MM.1S (cell line): ENCODE measurements around the gene PRR19.
"Not testable (repeated sequence)": the region's sequence is repeated elsewhere in the genome, so short reads cannot be mapped to it uniquely, and the experiment has no call there.

Experiments used
- DNase-seq: peaks from one replicate; pipeline ENCODE4 v3.0.0-alpha.2; 2015
- H2AFZ ChIP-seq: fragments of 300-600 bp; sonication (generic); 2 replicates; pipeline ENCODE4 v1.6.0; 2016; ENCODE audit warnings: antibody characterized with exemption, low read length
- H3F3A ChIP-seq: fragments of 300-600 bp; sonication (generic); 2 replicates; pipeline ENCODE4 v1.6.1; 2016; ENCODE audit warnings: mild to moderate bottlenecking, antibody characterized with exemption, low read length, moderate library complexity, mixed read lengths; ENCODE audit not compliant: insufficient read depth
- H3K27ac ChIP-seq: fragments of 300-600 bp; sonication (generic); 2 replicates; pipeline ENCODE4 v1.5.1; 2016; ENCODE audit warnings: mild to moderate bottlenecking, low read length
- H3K27me3 ChIP-seq: fragments of 300-600 bp; sonication (generic); replicated peaks from 2 replicates; pipeline ENCODE4 v1.6.0; 2016; ENCODE audit warnings: low read length; ENCODE audit not compliant: insufficient read depth
- H3K36me3 ChIP-seq: fragments of 300-600 bp; sonication (generic); replicated peaks from 2 replicates; pipeline ENCODE4 v1.6.1; 2016; ENCODE audit warnings: mild to moderate bottlenecking, low read length, mixed read lengths; ENCODE audit not compliant: insufficient read depth
- H3K4me1 ChIP-seq: fragments of 300-600 bp; sonication (generic); 2 replicates; pipeline ENCODE4 v1.6.1; 2016; ENCODE audit warnings: low read length, mixed read lengths
- H3K4me2 ChIP-seq: fragments of 300-600 bp; sonication (generic); 2 replicates; pipeline ENCODE4 v1.6.0; 2016; ENCODE audit warnings: low read depth, low read length
- H3K4me3 ChIP-seq: fragments of 300-600 bp; sonication (generic); 2 replicates; pipeline ENCODE4 v1.5.1; 2016; ENCODE audit warnings: low read length, mixed read lengths
- H3K79me2 ChIP-seq: fragments of 300-600 bp; sonication (generic); 2 replicates; pipeline ENCODE4 v1.6.1; 2016; ENCODE audit warnings: mixed run types, low read length, mixed read lengths
- H3K9ac ChIP-seq: fragments of 300-600 bp; sonication (generic); 2 replicates; pipeline ENCODE4 v1.6.1; 2016; ENCODE audit warnings: low read length, mixed read lengths
- H3K9me2 ChIP-seq: fragments of 300-600 bp; sonication (generic); replicated peaks from 2 replicates; pipeline ENCODE4 v1.6.1; 2016; ENCODE audit warnings: mild to moderate bottlenecking, low read length, mixed read lengths; ENCODE audit not compliant: insufficient read depth
- H3K9me3 ChIP-seq: fragments of 300-600 bp; sonication (generic); replicated peaks from 2 replicates; pipeline ENCODE4 v1.6.1; 2016; ENCODE audit warnings: mild to moderate bottlenecking, low read length, mixed read lengths; ENCODE audit not compliant: insufficient read depth
- H4K20me1 ChIP-seq: fragments of 300-600 bp; sonication (generic); 2 replicates; pipeline ENCODE4 v1.6.1; 2016; ENCODE audit warnings: mild to moderate bottlenecking, low read length, moderate library complexity, mixed read lengths; ENCODE audit not compliant: insufficient read depth
- CTCF ChIP-seq: fragments of 300-600 bp; sonication (generic); IDR thresholded peaks from 2 replicates; pipeline ENCODE4 v1.5.1; 2016; ENCODE audit warnings: antibody characterized with exemption, low read length, mixed read lengths
- EZH2 ChIP-seq: fragments of 300-600 bp; sonication (generic); optimal IDR thresholded peaks from 2 replicates; pipeline ENCODE3; 2017; ENCODE audit warnings: low read depth, mild to moderate bottlenecking, antibody characterized with exemption, low read length, mixed read lengths
- EZH2phosphoT487 ChIP-seq: fragments of 300-600 bp; sonication (generic); IDR thresholded peaks from 2 replicates; pipeline ENCODE4 v1.6.1; 2018; ENCODE audit warnings: antibody characterized with exemption, low read length

Gene PRR19

DNA sequence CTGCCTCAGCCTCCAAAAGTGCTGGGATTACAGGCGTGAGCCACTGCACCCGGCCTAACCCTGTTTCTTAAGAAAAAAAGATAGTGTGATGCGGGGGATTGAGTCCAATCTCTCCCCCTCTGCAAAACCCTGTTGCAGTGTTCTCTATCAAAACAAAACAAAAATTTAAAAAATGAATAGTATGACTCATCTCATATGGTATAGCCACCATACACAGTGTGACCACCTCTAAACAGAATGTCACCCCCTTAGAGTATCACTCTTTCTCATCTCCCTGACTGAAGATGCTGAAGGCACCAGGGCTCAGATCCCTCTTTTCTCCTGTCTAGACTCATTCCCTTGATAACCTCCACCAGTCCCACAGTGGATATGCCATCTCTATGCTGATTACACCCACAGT is 40.2 kb upstream of the PRR19 start:
- TF ChIP-seq CTCF (no peak), EZH2phosphoT487 (no peak), EZH2 (no peak)
- Histone ChIP-seq H3K36me3 (no peaks in the 10 kb centered on the region), H2AFZ (no peak overlapping the region), H3K4me1 (no peaks in the 10 kb centered on the region), H3K27me3 (peaks cover 9% of the 10 kb centered on the region; the same call in 1 of the 2 replicates), H4K20me1 (no peaks in the 10 kb centered on the region), H3K4me2 (no peak overlapping the region), H3K27ac (no peak overlapping the region), H3F3A (no peaks in the 10 kb centered on the region), H3K4me3 (no peak overlapping the region), H3K9me2 (no peaks in the 10 kb centered on the region), H3K9me3 (no peaks in the 10 kb centered on the region), H3K79me2 (no peaks in the 10 kb centered on the region), H3K9ac (no peak overlapping the region)
- DNase-seq, result no peak

DNA sequence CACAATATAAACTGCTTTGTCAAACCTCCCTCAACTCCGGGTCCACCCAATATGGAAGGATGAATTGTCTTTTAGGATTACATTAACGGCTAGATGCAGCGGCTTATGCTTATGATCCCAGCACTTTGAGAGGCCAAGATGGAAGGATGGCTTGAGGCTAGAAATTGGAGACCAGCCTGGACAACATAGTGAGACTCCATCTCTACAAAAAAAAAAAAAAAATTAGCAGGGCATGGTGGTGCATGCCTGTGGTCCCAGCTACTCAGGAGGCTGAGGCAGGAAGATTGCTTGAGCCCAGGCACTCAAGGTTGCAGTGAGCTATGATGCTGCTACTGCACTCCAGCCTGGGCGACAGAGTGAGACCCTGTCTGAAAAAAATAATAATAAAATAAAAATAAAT is 35.8 kb upstream of the PRR19 start:
- not testable (repeated sequence) for DNase-seq, H3K9me2 ChIP-seq, H3K4me3 ChIP-seq, H3K4me1 ChIP-seq, H3K4me2 ChIP-seq, H4K20me1 ChIP-seq, H3K27ac ChIP-seq, H2AFZ ChIP-seq, H3K27me3 ChIP-seq, H3K9me3 ChIP-seq, H3K9ac ChIP-seq, H3K36me3 ChIP-seq
- H3K79me2 ChIP-seq, result peaks cover 18% of the 10 kb centered on the region
- peaks cover 13% of the 10 kb centered on the region for H3F3A ChIP-seq

DNA sequence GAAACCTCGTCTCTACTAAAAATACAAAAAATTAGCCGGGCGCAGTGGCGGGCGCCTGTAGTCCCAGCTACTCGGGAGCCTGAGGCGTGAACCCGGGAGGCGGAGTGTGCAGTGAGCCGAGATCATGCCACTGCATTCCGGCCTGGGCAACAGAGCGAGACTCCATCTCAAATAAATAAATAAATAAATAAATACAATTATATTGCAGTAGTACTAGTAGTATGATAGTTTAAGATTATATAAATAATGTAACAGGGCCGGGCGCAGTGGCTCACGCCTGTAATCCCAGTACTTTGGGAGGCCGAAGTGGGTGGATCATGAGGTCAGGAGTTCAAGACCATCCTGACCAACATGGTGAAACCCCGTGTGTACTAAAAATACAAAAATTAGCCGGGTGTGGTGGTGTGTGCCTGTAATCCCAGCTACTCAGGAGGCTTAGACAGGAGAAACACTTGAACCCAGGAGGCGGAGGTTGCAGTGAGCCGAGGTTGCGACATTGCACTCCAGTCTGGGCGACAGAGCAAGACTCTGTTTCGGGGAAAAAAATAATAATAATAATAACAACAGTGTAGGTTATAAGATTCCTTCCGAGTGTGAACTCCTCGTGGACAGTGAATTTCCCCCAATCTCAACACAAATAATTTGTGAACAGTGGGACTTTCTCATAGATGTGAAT is 34.9 kb upstream of the PRR19 start:
- peak; percentile 2 for DNase-seq
- Histone ChIP-seq H3K4me2 (peak overlapping the region; percentile 82), H3K79me2 (peaks cover 27% of the 10 kb centered on the region), H3K4me1 (peaks cover 13% of the 10 kb centered on the region), H3F3A (peaks cover 13% of the 10 kb centered on the region)
- H3K36me3 ChIP-seq, H3K27ac ChIP-seq, H3K9me3 ChIP-seq, H2AFZ ChIP-seq, H3K27me3 ChIP-seq, H4K20me1 ChIP-seq, H3K9ac ChIP-seq, H3K4me3 ChIP-seq, H3K9me2 ChIP-seq: not testable (repeated sequence)

DNA sequence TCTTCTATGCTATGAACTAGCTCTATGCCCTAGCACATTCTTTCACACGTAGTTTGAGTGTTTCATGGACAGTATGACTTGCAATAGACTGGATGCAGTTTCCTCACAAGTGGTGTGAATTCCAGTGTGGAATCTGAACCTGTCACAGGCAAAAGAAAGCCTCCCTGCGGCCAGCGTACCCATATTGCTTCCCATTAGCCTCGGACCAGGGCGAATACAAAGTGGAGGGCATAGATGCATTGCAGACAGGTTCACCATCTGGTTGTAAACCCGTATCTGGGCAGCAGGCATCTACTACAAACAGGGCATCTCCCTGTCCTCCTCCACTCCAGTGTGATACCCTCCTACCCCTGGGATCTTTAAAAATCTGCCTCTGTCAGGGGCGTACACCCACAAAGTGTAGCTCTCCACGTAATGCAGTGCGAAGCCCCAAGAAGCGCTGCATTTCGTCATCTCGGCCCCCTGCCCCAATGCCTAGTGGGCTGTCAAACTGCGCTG is 34.2 kb upstream of the PRR19 start:
- no peaks in the 10 kb centered on the region for H3K27me3 ChIP-seq
- peaks cover 13% of the 10 kb centered on the region for H3K4me1 ChIP-seq
- H3K4me3 ChIP-seq, result peak overlapping the region; percentile 93
- no peaks in the 10 kb centered on the region for H3K36me3 ChIP-seq
- no peaks in the 10 kb centered on the region for H4K20me1 ChIP-seq
- peaks cover 34% of the 10 kb centered on the region for H3K79me2 ChIP-seq
- peak overlapping the region; percentile 82 for H3K4me2 ChIP-seq
- no peaks in the 10 kb centered on the region for H3K9me3 ChIP-seq
- H3K9ac ChIP-seq, result peak overlapping the region; percentile 97
- no peak for TF ChIP-seq EZH2phosphoT487
- TF ChIP-seq EZH2, result no peak
- no peak for TF ChIP-seq CTCF
- DNase-seq, result peak; percentile 8
- H3K27ac ChIP-seq, result peak overlapping the region; percentile 91; the same call in 1 of the 2 replicates
- no peaks in the 10 kb centered on the region for H3K9me2 ChIP-seq
- peaks cover 13% of the 10 kb centered on the region for H3F3A ChIP-seq
- H2AFZ ChIP-seq, result peak overlapping the region; percentile 93
